GM13976 (cell line): ENCODE measurements around the gene MLLT3.

Source experiments
- DNase-seq: peaks from one replicate; pipeline ENCODE4 v3.0.0; 2012; ENCODE audit warnings: low spot score
- in situ Hi-C: fragments of 300-500 bp; cut with MboI; formaldehyde crosslinking; loops from one replicate; pipeline ENCODE4 v1.12.0; 2022; ENCODE audit warnings: low sequenced_read_pairs, mixed read lengths, inconsistent platforms; ENCODE audit not compliant: unreplicated experiment
- TF ChIP-seq, protein P1 (sequence below): IDR thresholded peaks from 2 replicates; pipeline ENCODE4 v1.5.1; 2012; ENCODE audit warnings: borderline replicate concordance, mild to moderate bottlenecking; ENCODE audit not compliant: insufficient read depth; ENCODE audit errors: extremely low read depth, missing control alignments, control extremely low read depth

The MLLT3 gene

DNA sequence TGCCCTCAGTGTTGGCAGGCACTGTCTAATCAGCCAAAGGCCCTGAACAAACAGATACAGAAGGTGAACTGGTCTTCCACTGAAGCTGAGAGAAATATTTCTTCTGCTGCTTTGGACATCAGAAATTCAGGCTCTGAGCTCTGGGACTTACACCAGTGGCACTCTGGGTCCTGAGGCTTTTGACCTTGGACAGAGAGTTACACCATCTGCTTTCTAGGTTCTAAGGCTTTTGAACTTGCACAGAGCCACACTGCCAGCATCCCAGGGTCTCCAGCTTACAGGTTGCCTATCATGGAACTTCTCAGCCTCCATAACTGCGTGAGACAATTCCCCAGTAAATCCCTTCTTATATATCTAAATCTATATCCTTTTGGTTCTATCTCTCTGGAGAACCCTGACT lies 326.7 kb downstream of the MLLT3 start:
- in situ Hi-C loops = no loop called here
- no peak for DNase-seq
- TF ChIP-seq, protein P1, sequence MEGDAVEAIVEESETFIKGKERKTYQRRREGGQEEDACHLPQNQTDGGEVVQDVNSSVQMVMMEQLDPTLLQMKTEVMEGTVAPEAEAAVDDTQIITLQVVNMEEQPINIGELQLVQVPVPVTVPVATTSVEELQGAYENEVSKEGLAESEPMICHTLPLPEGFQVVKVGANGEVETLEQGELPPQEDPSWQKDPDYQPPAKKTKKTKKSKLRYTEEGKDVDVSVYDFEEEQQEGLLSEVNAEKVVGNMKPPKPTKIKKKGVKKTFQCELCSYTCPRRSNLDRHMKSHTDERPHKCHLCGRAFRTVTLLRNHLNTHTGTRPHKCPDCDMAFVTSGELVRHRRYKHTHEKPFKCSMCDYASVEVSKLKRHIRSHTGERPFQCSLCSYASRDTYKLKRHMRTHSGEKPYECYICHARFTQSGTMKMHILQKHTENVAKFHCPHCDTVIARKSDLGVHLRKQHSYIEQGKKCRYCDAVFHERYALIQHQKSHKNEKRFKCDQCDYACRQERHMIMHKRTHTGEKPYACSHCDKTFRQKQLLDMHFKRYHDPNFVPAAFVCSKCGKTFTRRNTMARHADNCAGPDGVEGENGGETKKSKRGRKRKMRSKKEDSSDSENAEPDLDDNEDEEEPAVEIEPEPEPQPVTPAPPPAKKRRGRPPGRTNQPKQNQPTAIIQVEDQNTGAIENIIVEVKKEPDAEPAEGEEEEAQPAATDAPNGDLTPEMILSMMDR = no peak

DNA sequence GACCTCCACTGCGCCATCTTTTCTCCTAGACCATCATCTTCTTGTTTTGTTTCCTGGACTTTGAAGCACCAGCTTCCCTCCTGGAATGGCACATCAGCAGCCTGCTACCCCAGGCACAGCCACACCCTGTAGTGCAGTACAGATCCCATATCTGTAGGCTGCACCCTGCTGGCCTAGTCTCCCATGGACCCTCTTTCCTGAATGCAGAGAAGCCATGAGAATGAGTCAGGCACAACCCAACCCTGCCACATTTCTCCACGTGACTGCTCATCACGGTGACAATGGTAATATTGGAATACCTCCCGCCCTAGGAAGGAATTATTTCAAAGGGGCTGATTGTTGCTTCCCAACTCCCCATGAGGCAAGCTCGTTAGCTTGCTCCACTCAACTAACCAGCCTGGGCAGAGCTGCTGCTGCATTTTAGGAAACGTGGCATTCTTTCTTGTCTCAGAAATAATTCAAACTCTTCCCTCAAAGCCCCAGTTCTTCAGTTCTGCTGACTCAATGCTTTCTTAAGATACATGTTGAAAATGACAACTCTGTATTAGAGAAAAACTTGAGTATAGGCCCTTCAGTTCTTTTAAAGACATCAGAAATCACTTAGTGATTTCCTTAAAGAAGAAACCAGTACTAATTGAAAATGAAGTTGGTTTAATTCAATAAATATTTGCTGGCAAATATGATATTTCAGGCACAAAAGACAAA lies 328.1 kb downstream of the MLLT3 start:
- DNase-seq = no peak
- in situ Hi-C loops = no loop called here
- TF ChIP-seq, protein P1 = no peak

DNA sequence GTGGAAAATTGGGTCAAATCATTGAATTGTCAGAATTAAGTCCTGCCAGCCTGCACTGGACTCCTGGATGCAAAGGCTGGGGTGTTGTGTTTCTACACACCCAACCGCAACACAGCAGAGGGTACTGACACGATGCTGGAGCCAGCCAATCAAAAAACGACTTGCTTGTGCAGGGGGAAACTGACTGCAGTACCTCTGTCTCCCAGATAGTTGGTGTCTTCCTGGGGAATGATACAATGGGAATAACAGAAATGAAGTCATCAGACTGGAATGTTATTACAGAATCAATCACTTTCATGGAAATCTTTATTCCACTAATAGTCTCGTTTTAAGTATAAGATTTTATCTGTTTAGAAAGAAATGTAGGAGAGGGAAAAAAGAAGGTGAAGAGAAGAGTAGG lies 330.3 kb downstream of the MLLT3 start:
- TF ChIP-seq, protein P1 = no peak
- no peak for DNase-seq
- in situ Hi-C loops = no loop called here
